ENCODE data around the gene ABTB1.
"Not testable (repeated sequence)": the region's sequence is repeated elsewhere in the genome, so short reads cannot be mapped to it uniquely, and the experiment has no call there.

Gene ABTB1

DNA sequence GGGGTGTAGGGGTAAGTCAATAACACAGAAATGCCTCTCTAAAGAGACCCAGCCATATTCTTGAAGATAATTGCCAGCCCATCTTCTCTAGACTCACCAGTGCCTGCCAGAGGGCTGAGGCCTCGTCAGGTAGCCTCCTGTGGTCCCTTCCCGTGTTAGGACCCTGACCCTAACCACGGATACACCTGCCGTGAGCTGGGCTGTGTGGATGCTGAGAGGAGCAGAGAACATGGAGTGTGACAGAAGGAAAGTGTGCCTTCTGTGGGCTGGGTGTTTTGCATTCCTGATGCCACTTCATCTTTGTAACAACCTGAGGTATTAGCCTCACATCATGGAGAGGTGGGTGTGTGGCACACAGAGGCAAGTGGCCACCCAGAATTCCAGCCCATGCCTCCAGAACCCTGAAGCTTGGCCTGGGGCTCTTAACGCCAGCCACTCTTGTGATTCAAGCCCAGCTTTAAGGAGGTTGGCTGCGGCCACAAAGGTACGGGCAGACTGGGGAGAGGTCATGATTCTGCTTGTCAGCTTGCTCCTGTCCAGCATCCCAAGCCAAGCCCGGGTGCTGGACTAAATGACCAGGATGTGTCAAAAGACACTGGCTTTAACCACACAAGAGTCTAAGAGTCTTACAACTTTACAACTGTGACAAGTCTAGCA is 21.1 kb upstream of the ABTB1 start:
- no peak for DNase-seq

DNA sequence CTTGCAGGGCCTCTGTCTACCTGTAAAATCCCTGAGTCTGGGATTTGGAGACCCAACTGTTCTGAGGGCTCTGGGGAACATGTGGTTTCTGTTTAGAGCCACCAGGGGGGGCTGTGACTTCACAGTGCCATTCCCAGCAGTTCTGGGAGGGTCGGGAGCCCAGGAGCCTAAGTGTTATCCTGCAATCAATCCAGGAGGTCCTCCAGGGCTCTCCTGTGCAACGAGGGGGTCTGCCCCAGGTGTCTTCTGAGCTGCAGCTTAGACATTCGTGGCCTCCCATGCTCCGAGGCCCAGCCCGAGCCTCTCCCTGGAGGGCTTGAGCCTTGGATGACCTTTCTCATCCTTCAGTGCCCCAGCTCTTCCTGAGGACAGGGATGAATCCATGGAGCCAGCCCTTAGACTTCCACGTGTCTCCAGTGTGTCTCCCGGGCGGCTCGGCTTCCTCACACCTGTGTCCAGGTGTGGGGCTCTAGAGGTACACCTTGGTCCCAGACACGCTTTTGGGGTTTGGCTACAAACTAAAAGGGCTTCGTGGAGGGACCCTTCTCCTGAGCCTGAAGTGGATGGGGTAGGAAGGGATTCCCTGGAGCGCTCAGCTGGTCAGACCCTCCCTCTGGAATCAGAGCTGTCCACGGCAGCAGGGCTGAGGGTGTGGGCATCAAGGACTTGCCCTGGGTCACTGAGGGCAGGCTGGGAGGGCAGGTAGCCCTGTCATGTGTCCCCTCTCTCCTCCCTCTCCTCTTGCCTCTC is 20.3 kb upstream of the ABTB1 start:
- no peak for DNase-seq

DNA sequence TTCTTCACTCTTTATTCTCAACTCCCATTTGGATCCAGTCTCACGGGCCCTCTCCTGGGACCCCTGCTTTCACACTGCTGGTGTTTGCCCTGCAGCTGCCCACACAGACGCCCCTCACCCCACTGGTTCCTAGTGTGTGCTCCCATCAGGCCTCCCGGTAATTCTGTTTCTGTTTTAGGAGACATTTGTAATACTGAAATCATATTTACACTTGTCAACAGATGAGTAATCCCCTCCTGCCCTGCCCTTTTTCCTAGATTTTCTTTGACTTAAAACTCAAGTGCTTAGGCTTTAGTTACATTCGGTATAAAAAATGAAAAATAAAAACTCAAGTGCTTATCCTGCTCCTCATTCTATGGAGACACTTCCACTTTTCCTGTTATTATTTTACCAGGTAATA is 18.4 kb upstream of the ABTB1 start:
- DNase-seq: no peak

DNA sequence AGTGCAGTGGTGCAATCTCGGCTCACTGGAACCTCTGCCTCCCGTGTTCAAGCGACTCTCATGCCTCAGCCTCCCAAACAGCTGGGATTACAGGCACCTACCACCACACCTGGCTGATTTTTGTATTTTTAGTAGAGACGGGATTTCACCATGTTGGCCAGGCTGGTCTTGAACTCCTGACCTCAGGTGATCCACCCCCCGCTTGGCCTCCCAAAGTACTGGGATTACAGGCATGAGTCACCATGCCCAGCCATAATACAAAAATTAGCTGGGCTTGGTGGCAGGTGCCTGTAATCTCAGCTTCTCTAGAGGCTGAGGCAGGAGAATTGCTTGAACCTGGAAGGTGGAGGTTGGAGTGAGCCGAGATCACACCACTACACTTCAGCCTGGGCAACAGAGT is 17.8 kb upstream of the ABTB1 start:
- not testable (repeated sequence) for DNase-seq

GRCh38 chr3:127655641-127656040 is 17.1 kb upstream of the ABTB1 start:
- no peak for DNase-seq

DNA sequence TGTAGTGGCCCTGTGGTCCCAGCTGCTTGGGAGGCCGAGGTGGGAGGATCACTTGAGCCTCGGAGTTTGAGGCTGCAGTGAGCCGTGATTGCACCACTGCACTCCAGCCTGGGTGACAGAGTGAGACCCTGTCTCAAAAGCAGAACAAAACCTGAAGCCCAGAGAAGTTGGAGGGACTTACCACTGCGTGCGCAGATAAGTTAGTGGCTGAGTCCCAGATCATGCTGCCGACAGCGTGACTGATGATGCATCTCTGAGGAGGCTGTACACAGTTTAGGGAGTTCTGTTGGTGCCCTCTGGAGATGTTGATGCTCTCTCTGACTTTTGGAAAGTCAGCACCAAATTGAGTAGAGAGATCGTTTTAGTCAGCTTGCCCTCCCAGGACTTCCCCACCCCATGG is 15.8 kb upstream of the ABTB1 start:
- DNase-seq: no peak

GRCh38 chr3:127658234-127658633 is 14.5 kb upstream of the ABTB1 start:
- no peak for DNase-seq

DNA sequence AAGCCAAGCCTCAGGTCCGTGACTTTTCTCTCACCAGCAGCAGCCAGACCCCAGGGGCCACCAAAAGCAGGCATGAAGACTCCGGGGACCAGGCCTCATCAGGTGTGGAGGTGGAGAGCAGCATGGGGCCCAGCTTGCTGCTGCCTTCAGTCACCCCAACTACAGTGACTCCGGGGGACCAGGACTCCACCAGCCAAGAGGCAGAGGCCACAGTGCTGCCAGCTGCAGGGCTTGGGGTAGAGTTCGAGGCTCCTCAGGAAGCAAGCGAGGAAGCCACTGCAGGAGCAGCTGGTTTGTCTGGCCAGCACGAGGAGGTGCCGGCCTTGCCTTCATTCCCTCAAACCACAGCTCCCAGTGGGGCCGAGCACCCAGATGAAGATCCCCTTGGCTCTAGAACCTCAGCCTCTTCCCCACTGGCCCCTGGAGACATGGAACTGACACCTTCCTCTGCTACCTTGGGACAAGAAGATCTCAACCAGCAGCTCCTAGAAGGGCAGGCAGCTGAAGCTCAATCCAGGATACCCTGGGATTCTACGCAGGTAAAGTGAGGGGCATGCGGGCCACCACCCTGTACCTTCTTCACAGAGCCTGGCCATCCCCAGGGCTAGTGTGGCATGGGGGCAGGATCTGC is 12.0 kb upstream of the ABTB1 start:
- DNase-seq: no peak

DNA sequence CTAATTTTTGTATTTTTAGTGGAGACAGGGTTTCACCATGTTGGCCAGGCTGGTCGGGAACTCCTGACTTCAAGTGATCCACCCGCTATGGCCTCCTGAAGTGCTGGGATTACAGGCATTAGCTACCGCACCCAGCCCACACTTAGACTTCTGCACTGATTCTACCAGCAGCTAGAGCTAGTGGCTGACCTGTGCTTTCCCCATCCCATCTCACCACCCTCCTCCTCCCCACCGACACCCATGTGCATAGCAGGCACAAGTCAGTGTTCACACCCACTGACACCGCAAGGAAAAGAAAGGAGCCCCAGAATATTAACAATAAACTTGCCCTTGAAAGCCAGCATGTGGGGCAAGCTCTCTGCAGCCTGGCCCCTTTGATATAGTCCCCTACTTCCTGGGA is 11.2 kb upstream of the ABTB1 start:
- no peak for DNase-seq

DNA sequence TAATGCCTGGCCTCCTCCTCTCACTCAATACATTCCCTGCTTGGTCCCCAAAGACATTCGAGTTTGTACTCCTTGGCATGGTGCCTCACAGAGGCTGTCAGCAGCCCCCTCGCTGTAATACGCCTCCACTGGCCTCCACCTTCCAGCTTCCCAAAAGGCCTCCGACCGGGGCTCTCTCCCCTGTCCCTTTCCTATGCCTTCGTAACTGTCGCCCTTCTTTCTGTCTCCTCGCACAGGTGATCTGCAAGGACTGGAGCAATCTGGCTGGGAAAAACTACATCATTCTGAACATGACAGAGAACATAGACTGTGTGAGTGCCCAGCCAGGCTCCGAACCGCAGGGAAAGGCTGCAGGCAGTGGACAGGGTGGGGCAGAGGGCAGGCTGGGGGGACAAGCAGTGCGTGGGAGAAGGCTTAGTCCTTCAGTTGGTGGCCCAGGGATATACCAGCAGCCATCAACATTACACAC is 10.7 kb upstream of the ABTB1 start:
- no peak for DNase-seq

GRCh38 chr3:127663151-127663550 is 9.6 kb upstream of the ABTB1 start:
- DNase-seq: no peak

- DNase-seq: no peak
These were observed 7.6 kb upstream of the ABTB1 start for GRCh38 chr3:127665165-127665564.

DNA sequence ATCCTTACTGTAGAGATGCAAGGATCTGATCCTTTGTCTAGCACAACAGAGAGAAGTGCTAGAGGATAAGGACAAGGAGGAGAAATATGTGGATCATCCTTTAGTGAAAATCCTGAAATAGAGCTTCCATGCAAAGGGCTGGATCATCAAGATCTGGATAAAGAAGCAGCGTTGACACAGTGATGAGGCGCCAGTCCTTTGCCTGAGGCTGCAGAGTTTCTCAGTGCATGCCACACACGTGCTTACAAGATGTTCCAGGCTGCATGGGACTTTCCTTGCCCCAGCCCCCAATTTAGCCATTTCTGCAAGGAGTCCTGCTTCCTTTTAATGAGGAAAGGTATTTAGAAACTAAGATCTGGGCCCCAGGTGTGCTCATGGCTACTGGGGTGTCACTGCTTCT is 7.2 kb upstream of the ABTB1 start:
- no peak for DNase-seq

DNA sequence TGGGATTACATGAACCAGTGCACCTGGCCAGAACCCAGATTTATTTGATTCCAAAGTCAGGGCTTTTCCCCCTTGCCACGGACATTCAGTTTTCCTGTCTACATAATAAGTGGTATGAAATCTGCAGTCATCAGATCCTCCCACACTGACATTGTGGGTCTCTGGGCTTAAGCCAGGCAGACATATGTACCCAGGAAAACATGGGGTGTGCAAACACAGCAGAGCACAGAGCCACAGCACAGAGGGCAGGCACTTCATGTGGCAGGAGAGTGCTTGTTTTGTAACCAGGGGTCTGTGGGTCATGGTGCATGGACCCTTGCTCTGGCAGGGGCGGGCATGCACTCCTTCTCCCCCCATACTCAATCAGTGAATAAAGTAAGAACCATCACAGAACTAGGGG is 6.1 kb upstream of the ABTB1 start:
- no peak for DNase-seq

DNA sequence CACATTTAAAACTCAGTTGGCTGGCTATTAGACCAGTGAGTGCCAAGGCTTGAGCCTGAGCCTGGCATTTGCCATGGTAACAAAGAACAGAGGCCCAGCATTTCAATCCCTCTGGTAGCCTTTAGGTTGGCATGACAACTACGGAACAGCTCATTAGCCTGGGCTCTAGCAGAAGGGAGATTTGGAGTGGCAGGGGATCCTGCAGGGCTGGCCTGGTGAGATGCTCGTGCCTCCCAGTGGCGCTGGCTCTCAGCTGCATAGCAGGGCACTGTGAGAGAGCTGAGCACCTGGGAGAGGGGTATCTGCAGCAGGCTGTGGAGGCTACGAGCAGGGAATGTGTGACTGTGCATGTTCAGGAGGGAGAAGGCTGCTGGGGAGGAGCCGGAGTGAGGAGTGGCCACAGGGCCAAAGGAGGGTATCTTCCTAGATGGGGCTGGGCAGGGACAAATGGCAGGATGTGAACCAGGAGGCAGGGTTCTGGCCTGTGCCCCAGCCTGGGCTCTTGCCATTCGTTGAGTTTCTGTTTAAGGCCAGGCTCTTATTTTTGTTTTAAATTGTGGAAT is 5.6 kb upstream of the ABTB1 start:
- no peak for DNase-seq

DNA sequence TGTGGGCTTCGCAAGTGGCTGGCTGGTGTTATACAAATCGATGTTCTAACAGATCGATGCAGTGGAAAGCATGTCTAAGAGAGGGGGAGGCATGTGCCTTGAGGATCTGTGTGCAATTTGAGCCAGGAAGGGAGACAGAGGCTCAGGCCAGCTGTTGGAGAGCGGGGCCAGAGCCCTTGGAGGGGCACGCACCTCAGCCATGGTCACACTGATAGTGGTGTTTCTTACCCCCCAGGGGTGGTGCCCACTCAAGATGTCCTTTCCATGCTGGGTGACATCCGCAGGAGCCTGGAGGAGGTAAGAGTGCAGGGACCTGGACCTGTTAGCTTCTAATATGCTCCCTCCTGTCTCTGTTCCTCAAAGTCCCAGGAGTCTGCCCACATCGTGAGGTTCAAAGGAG is 3.8 kb upstream of the ABTB1 start:
- no peak for DNase-seq

- no peak for DNase-seq
These were observed 3.1 kb upstream of the ABTB1 start for GRCh38 chr3:127669541-127670228.

- DNase-seq: no peak
These were observed 2.6 kb upstream of the ABTB1 start for GRCh38 chr3:127670229-127670559.

DNA sequence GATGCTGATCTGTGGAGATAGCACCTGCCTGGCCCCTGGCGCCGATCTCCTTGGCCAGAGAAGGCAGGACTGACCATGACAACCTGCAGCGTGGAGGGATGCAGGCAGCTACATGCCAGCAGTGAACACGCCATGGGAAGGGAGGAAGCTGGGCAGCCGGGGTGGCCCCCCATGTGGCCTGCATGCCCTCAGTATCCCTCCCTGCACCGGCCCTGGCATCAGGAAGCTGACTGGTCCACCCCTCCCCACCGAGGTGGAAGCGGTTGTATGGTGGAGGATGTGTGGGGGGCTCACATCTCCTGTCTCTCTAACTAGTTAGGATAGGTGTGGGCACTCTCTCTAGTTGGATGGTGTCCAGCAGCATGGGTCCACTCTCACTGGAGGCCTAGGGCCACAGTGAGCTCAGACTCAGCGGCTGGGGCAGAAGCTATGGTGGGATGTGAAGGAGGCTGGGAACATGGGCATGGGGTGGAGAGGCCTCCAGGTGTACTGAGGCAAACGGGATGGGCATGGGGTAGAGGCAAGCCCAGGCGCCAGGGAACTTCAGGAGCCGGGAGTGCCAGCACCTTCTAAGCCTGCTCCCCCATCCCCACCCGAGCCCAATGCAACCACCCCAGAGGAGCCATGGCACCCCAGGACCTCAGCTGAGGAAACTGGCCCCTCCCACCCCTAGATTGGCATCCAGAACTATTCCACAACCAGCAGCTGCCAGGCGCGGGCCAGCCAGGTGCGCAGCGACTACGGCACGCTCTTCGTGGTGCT is 1.8 kb upstream of the ABTB1 start:
- no peak for DNase-seq

- DNase-seq: no peak
These were observed 976 bp upstream of the ABTB1 start for GRCh38 chr3:127671523-127672428.
